ENCODE data around the gene DCBLD2.

The DCBLD2 gene

GRCh38 chr3:98777286-98777685 lies 124.2 kb downstream of the DCBLD2 start:
- Histone ChIP-seq H3K27me3 (ENCODE audit: insufficient read depth, low read length) (no peaks in the 10 kb centered on the region), H3K9me3 (ENCODE audit: insufficient read depth, low read depth, low read length) (no peaks in the 10 kb centered on the region), H3K27ac (ENCODE audit: low read length) (no peak overlapping the region), H3K4me1 (ENCODE audit: insufficient read depth, low read length) (no peaks in the 10 kb centered on the region; the same call in 1 of the 2 replicates), H3K36me3 (ENCODE audit: insufficient read depth, low read depth, low read length) (no peaks in the 10 kb centered on the region), H3K4me3 (ENCODE audit: low read length) (no peak overlapping the region), H3K9ac (ENCODE audit: low read depth, low read length) (no peak overlapping the region)

DNA sequence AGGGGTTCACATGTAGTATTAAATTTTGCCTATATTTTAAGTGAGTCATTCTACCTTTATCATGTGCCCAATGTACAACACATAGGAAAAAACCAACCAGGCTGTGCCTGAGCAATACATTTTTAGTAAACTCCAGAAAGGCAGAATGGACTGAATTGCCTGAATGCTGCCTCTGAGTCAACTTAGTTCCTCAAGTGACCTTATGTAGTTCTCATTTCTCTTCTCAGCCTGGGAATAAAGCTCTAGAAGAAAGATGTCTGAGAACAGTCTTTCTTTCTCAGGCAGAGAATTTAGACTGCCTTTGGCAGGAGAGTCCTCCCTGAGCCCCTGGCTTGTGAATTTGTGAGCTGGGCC lies 125.4 kb downstream of the DCBLD2 start:
- no peaks in the 10 kb centered on the region for H3K9me3 ChIP-seq (ENCODE audit: insufficient read depth, low read depth, low read length)
- H3K9ac ChIP-seq (ENCODE audit: low read depth, low read length) = no peak overlapping the region
- H3K27me3 ChIP-seq (ENCODE audit: insufficient read depth, low read length) = no peaks in the 10 kb centered on the region
- no peaks in the 10 kb centered on the region for H3K36me3 ChIP-seq (ENCODE audit: insufficient read depth, low read depth, low read length)
- H3K4me3 ChIP-seq (ENCODE audit: low read length) = no peak overlapping the region
- H3K27ac ChIP-seq (ENCODE audit: low read length) = no peak overlapping the region
- no peaks in the 10 kb centered on the region; the same call in 1 of the 2 replicates for H3K4me1 ChIP-seq (ENCODE audit: insufficient read depth, low read length)

- Histone ChIP-seq H3K4me3 (ENCODE audit: low read length) (no peak overlapping the region), H3K9me3 (ENCODE audit: insufficient read depth, low read depth, low read length) (no peaks in the 10 kb centered on the region), H3K9ac (ENCODE audit: low read depth, low read length) (no peak overlapping the region), H3K27ac (ENCODE audit: low read length) (no peak overlapping the region), H3K27me3 (ENCODE audit: insufficient read depth, low read length) (no peaks in the 10 kb centered on the region), H3K36me3 (ENCODE audit: insufficient read depth, low read depth, low read length) (no peaks in the 10 kb centered on the region), H3K4me1 (ENCODE audit: insufficient read depth, low read length) (no peaks in the 10 kb centered on the region; the same call in 1 of the 2 replicates)
Observed at GRCh38 chr3:98775459-98776139, 125.9 kb downstream of the DCBLD2 start.

- no peaks in the 10 kb centered on the region for H3K9me3 ChIP-seq (ENCODE audit: insufficient read depth, low read depth, low read length)
- H3K4me3 ChIP-seq (ENCODE audit: low read length) = no peak overlapping the region
- H3K9ac ChIP-seq (ENCODE audit: low read depth, low read length) = no peak overlapping the region
- no peak overlapping the region for H3K27ac ChIP-seq (ENCODE audit: low read length)
- H3K27me3 ChIP-seq (ENCODE audit: insufficient read depth, low read length) = no peaks in the 10 kb centered on the region
- H3K36me3 ChIP-seq (ENCODE audit: insufficient read depth, low read depth, low read length) = no peaks in the 10 kb centered on the region
- H3K4me1 ChIP-seq (ENCODE audit: insufficient read depth, low read length) = no peaks in the 10 kb centered on the region
Observed at GRCh38 chr3:98772022-98772421, 129.5 kb downstream of the DCBLD2 start.

DNA sequence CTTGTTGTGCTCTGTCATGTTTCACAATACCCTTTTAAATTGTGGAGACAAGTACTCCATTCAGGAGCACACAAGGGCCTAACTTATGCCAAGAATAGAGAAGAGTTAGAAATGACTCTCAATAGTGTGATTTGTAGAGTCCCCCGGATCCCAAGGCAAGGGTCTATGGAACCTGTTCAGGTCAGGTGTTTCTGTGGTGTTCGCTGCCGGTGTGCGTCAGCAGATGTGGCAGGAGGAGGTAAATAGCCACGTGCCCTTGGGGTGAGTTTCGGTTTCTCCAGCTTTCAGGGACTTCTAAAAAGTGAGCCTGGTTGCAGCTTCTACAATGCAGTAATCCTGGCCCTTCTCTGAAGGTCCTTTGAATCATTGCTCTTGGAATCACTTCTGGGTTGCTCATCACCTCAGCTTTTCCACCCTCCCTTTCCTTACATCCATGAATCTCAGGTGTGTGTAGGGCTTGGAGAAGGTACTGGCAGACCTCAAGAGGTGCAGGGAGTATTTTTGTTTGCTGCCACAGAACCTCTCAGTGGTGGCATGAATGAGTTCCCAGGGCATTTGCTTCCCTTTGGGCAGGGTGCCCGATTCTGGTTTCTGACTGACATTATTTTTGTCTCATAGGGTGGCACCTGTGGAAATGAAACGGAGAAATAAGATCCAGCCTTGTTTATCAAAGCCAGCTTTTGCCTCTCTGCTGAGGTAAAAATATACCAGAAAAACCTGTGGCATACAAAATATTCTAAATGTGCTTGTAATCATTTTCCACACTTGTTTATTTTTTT lies 131.0 kb downstream of the DCBLD2 start:
- H3K9ac ChIP-seq (ENCODE audit: low read depth, low read length) = no peak overlapping the region
- H3K9me3 ChIP-seq (ENCODE audit: insufficient read depth, low read depth, low read length) = no peaks in the 10 kb centered on the region
- H3K4me1 ChIP-seq (ENCODE audit: insufficient read depth, low read length) = no peaks in the 10 kb centered on the region
- H3K27me3 ChIP-seq (ENCODE audit: insufficient read depth, low read length) = no peaks in the 10 kb centered on the region
- no peaks in the 10 kb centered on the region for H3K36me3 ChIP-seq (ENCODE audit: insufficient read depth, low read depth, low read length)
- H3K27ac ChIP-seq (ENCODE audit: low read length) = no peak overlapping the region
- H3K4me3 ChIP-seq (ENCODE audit: low read length) = no peak overlapping the region

GRCh38 chr3:98769448-98769847 lies 132.0 kb downstream of the DCBLD2 start:
- H3K4me3 ChIP-seq (ENCODE audit: low read length) = no peak overlapping the region
- H3K9me3 ChIP-seq (ENCODE audit: insufficient read depth, low read depth, low read length) = no peaks in the 10 kb centered on the region
- H3K27ac ChIP-seq (ENCODE audit: low read length) = no peak overlapping the region
- peaks cover 2% of the 10 kb centered on the region; the same call in 1 of the 2 replicates for H3K4me1 ChIP-seq (ENCODE audit: insufficient read depth, low read length)
- H3K27me3 ChIP-seq (ENCODE audit: insufficient read depth, low read length) = no peaks in the 10 kb centered on the region
- H3K36me3 ChIP-seq (ENCODE audit: insufficient read depth, low read depth, low read length) = no peaks in the 10 kb centered on the region
- no peak overlapping the region for H3K9ac ChIP-seq (ENCODE audit: low read depth, low read length)

GRCh38 chr3:98768961-98769360 lies 132.5 kb downstream of the DCBLD2 start:
- Histone ChIP-seq H3K27ac (ENCODE audit: low read length) (no peak overlapping the region), H3K36me3 (ENCODE audit: insufficient read depth, low read depth, low read length) (no peaks in the 10 kb centered on the region), H3K4me1 (ENCODE audit: insufficient read depth, low read length) (peaks cover 6% of the 10 kb centered on the region; the same call in 1 of the 2 replicates), H3K27me3 (ENCODE audit: insufficient read depth, low read length) (no peaks in the 10 kb centered on the region), H3K9me3 (ENCODE audit: insufficient read depth, low read depth, low read length) (no peaks in the 10 kb centered on the region), H3K9ac (ENCODE audit: low read depth, low read length) (no peak overlapping the region), H3K4me3 (ENCODE audit: low read length) (no peak overlapping the region)

GRCh38 chr3:98766924-98767323 lies 134.6 kb downstream of the DCBLD2 start:
- Histone ChIP-seq H3K9me3 (ENCODE audit: insufficient read depth, low read depth, low read length) (no peaks in the 10 kb centered on the region), H3K9ac (ENCODE audit: low read depth, low read length) (no peak overlapping the region), H3K27me3 (ENCODE audit: insufficient read depth, low read length) (no peaks in the 10 kb centered on the region), H3K36me3 (ENCODE audit: insufficient read depth, low read depth, low read length) (no peaks in the 10 kb centered on the region), H3K27ac (ENCODE audit: low read length) (no peak overlapping the region), H3K4me3 (ENCODE audit: low read length) (no peak overlapping the region), H3K4me1 (ENCODE audit: insufficient read depth, low read length) (peaks cover 9% of the 10 kb centered on the region; the same call in 1 of the 2 replicates)

DNA sequence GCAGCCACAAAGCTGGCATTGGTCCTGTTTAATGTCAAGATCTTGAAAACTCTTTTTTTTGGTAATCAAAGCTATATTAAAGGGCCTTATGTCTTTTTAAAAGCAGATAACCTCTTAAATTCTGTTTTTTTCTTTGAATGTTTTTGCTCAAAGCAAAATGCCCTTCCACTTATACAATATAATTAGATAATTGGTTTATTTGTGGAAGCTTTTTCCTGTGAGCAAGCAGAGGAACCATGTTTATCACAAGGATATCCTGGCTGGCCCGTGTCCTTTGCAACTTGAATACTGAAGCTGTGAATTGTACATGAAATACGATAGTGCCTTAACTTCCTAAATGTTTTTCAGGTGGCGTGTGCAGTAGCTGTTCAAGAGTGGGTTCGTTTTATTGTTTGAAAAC lies 135.8 kb downstream of the DCBLD2 start:
- Histone ChIP-seq H3K9ac (ENCODE audit: low read depth, low read length) (no peak overlapping the region), H3K27me3 (ENCODE audit: insufficient read depth, low read length) (no peaks in the 10 kb centered on the region), H3K27ac (ENCODE audit: low read length) (no peak overlapping the region), H3K36me3 (ENCODE audit: insufficient read depth, low read depth, low read length) (no peaks in the 10 kb centered on the region), H3K9me3 (ENCODE audit: insufficient read depth, low read depth, low read length) (no peaks in the 10 kb centered on the region), H3K4me3 (ENCODE audit: low read length) (no peak overlapping the region), H3K4me1 (ENCODE audit: insufficient read depth, low read length) (peaks cover 9% of the 10 kb centered on the region; the same call in 1 of the 2 replicates)

DNA sequence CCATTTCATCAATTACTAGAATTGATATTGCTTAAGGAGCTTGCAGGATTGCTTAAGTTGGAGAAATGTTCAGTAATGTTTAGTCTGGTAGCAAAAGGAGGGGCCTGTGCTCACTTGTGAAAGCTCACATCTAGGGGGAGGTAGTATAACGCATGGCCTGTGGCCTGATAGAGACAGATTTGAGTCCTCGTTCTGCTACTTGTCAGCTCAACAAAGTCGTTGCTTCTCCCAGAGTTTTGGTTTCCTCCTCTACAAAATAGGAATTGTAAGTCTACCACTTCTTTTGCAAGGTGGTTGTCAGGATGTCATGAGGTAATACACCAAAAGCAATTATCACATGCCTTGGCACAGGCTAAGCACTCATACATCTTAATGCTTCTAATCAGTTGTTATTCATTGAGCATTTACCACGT lies 137.0 kb downstream of the DCBLD2 start:
- H3K27ac ChIP-seq (ENCODE audit: low read length) = no peak overlapping the region
- H3K4me1 ChIP-seq (ENCODE audit: insufficient read depth, low read length) = peaks cover 9% of the 10 kb centered on the region; the same call in 1 of the 2 replicates
- no peaks in the 10 kb centered on the region for H3K27me3 ChIP-seq (ENCODE audit: insufficient read depth, low read length)
- H3K9ac ChIP-seq (ENCODE audit: low read depth, low read length) = no peak overlapping the region
- no peaks in the 10 kb centered on the region for H3K36me3 ChIP-seq (ENCODE audit: insufficient read depth, low read depth, low read length)
- no peak overlapping the region for H3K4me3 ChIP-seq (ENCODE audit: low read length)
- no peaks in the 10 kb centered on the region for H3K9me3 ChIP-seq (ENCODE audit: insufficient read depth, low read depth, low read length)

GRCh38 chr3:98763819-98764418 lies 137.6 kb downstream of the DCBLD2 start:
- no peak overlapping the region for H3K4me3 ChIP-seq (ENCODE audit: low read length)
- H3K9ac ChIP-seq (ENCODE audit: low read depth, low read length) = no peak overlapping the region
- H3K27me3 ChIP-seq (ENCODE audit: insufficient read depth, low read length) = no peaks in the 10 kb centered on the region
- H3K27ac ChIP-seq (ENCODE audit: low read length) = no peak overlapping the region
- H3K36me3 ChIP-seq (ENCODE audit: insufficient read depth, low read depth, low read length) = no peaks in the 10 kb centered on the region
- no peaks in the 10 kb centered on the region for H3K9me3 ChIP-seq (ENCODE audit: insufficient read depth, low read depth, low read length)
- H3K4me1 ChIP-seq (ENCODE audit: insufficient read depth, low read length) = peaks cover 9% of the 10 kb centered on the region; the same call in 1 of the 2 replicates

DNA sequence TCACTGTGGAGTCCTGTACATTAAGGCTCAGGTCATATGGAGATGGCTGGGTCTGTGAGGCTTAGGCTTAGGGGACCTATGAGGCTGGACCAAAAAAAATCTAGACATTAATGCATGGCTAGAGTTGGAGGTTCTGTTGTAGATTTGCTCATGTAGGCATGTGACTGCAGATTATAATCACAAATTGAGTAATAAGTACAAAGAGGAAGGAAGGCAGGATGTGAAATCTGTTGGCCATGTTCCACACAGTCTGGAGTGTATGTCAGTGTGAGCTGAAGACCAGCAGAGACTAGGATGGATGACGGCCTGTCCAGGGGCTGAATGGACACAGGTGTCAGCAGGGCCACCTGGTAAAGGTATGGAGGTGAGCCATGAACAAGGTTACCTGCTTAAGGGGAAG lies 138.4 kb downstream of the DCBLD2 start, which contains the start of gene ST3GAL6:
Gene ST3GAL6, plus strand, starts transcription at position 265 of the 400 bp plus-strand sequence. CDS start 5,101 bp downstream, outside the sequence.
- peaks cover 9% of the 10 kb centered on the region; the same call in 1 of the 2 replicates for H3K4me1 ChIP-seq (ENCODE audit: insufficient read depth, low read length)
- H3K36me3 ChIP-seq (ENCODE audit: insufficient read depth, low read depth, low read length) = no peaks in the 10 kb centered on the region
- H3K27me3 ChIP-seq (ENCODE audit: insufficient read depth, low read length) = no peaks in the 10 kb centered on the region
- H3K9me3 ChIP-seq (ENCODE audit: insufficient read depth, low read depth, low read length) = no peaks in the 10 kb centered on the region
- H3K4me3 ChIP-seq (ENCODE audit: low read length) = no peak within 1 kb of the TSS
- no peak within 1 kb of the TSS for H3K27ac ChIP-seq (ENCODE audit: low read length)
- no peak within 1 kb of the TSS for H3K9ac ChIP-seq (ENCODE audit: low read depth, low read length)

All from iPS-20b (cell line).